ENCODE measurements around the gene ROM1.
A peak's percentile ranks its signal among the peaks of the same experiment; 100 is the strongest.
"Not testable (repeated sequence)": the region's sequence is repeated elsewhere in the genome, so short reads cannot be mapped to it uniquely, and the experiment has no call there.

ROM1 gene

GRCh38 chr11:62649486-62649885, 36.4 kb downstream of the ROM1 start:
- no peak for DNase-seq (ENCODE audit: low spot score)

GRCh38 chr11:62650283-62650682, 37.2 kb downstream of the ROM1 start:
- not testable (repeated sequence) for DNase-seq (ENCODE audit: low spot score)

- DNase-seq (ENCODE audit: low spot score), result no peak
These were observed 39.3 kb downstream of the ROM1 start for GRCh38 chr11:62652161-62653006.

- no peak for DNase-seq (ENCODE audit: low spot score)
These were observed 41.2 kb downstream of the ROM1 start for GRCh38 chr11:62654297-62654696.

GRCh38 chr11:62656796-62657429, 43.9 kb downstream of the ROM1 start:
- no peak for DNase-seq (ENCODE audit: low spot score)

GRCh38 chr11:62664405-62665074, 51.5 kb downstream of the ROM1 start:
- peak; percentile 52 for DNase-seq (ENCODE audit: low spot score)
